ENCODE measurements around the gene SLC25A21. TPM values are rescaled to one million over a fixed set of nuclear protein-coding genes. Genes with fewer than 3 reads are reported as not detected.

Gene SLC25A21
- total and polyA plus RNA-seq, 8 donors: 0.40 to 5.4 (median 1.3) TPM; not detected in 2

GRCh38 chr14:36857842-36858445, 314.5 kb downstream of the SLC25A21 start:
- H3K27ac ChIP-seq: no peak overlapping the region
- intact Hi-C loops (cut with DNase I; ENCODE audit: low total_unique reads): no loop called here
- 69 to 78% (median 77%) methylated on average over 5 of the region's 5 CpGs for WGBS, 5 donors
- no peak overlapping the region for H3K4me3 ChIP-seq
- no peaks in the 10 kb centered on the region for H3K27me3 ChIP-seq
- H3K9me3 ChIP-seq: no peaks in the 10 kb centered on the region
- TF ChIP-seq EP300 (IDR thresholded peaks at IDR 0.05): no peak
- DNase-seq: no peak
- H3K36me3 ChIP-seq: no peaks in the 10 kb centered on the region
- peaks cover 0 to 11% (median 5%) of the 10 kb centered on the region in 4 donors for H3K4me1 ChIP-seq

- no peak for DNase-seq
- 74 to 96% (median 78%) methylated on average over 7 of the region's 7 CpGs for WGBS, 5 donors
- intact Hi-C loops (cut with DNase I; ENCODE audit: low total_unique reads): no loop called here
- H3K4me1 ChIP-seq: peaks cover 0 to 11% (median 5%) of the 10 kb centered on the region in 4 donors
- H3K27ac ChIP-seq: no peak overlapping the region
- TF ChIP-seq POLR2A (IDR thresholded peaks at IDR 0.05) (no peak), CTCF (IDR thresholded peaks at IDR 0.05) (no peak), POLR2AphosphoS5 (IDR thresholded peaks at IDR 0.05) (no peak), EP300 (IDR thresholded peaks at IDR 0.05) (no peak)
- H3K4me3 ChIP-seq: no peak overlapping the region
- no peaks in the 10 kb centered on the region for H3K9me3 ChIP-seq
- H3K27me3 ChIP-seq: no peaks in the 10 kb centered on the region
- no peaks in the 10 kb centered on the region for H3K36me3 ChIP-seq
These were observed 315.3 kb downstream of the SLC25A21 start for GRCh38 chr14:36857136-36857535.

GRCh38 chr14:36856095-36856878, 316.1 kb downstream of the SLC25A21 start:
- peak in 1 of 2 donors; percentile 65 for DNase-seq
- H3K27ac ChIP-seq: no peak overlapping the region
- peak in 1 of 3 donors; percentile 16 for TF ChIP-seq POLR2AphosphoS5 (IDR thresholded peaks at IDR 0.05)
- no peak for TF ChIP-seq EP300 (IDR thresholded peaks at IDR 0.05)
- no peak for TF ChIP-seq CTCF (IDR thresholded peaks at IDR 0.05)
- TF ChIP-seq POLR2A (IDR thresholded peaks at IDR 0.05): no peak
- H3K27me3 ChIP-seq: no peaks in the 10 kb centered on the region
- no peaks in the 10 kb centered on the region for H3K9me3 ChIP-seq
- WGBS, 5 donors: 41 to 54% (median 44%) methylated on average over 15 of the region's 15 CpGs
- intact Hi-C loops (cut with DNase I; ENCODE audit: low total_unique reads): no loop called here
- peaks cover 0 to 11% (median 5%) of the 10 kb centered on the region in 4 donors for H3K4me1 ChIP-seq
- H3K4me3 ChIP-seq: no peak overlapping the region
- no peaks in the 10 kb centered on the region for H3K36me3 ChIP-seq

GRCh38 chr14:36855396-36855795, 317.0 kb downstream of the SLC25A21 start:
- WGBS, 5 donors: 67 to 78% (median 72%) methylated on average over 3 of the region's 3 CpGs
- H3K36me3 ChIP-seq: no peaks in the 10 kb centered on the region
- H3K27me3 ChIP-seq: no peaks in the 10 kb centered on the region
- TF ChIP-seq POLR2AphosphoS5 (IDR thresholded peaks at IDR 0.05): no peak
- TF ChIP-seq CTCF (IDR thresholded peaks at IDR 0.05): no peak
- TF ChIP-seq EP300 (IDR thresholded peaks at IDR 0.05): no peak
- TF ChIP-seq POLR2A (IDR thresholded peaks at IDR 0.05): no peak
- H3K9me3 ChIP-seq: no peaks in the 10 kb centered on the region
- H3K27ac ChIP-seq: no peak overlapping the region
- no peak for DNase-seq
- intact Hi-C loops (cut with DNase I; ENCODE audit: low total_unique reads): no loop called here
- H3K4me1 ChIP-seq: peaks cover 0 to 11% (median 5%) of the 10 kb centered on the region in 4 donors
- H3K4me3 ChIP-seq: no peak overlapping the region

Data from stomach (tissue), 9 donors.